Dedifferentiated amniotic fluid mesenchymal stem cell (primary cell): ENCODE results near the gene DMRT1.

Experiments
- DNase-seq: peaks from one replicate; pipeline ENCODE4 v3.0.0-alpha.2; 2016; ENCODE audit errors: extremely low spot score

Gene DMRT1

GRCh38 chr9:922171-922570, 80.7 kb downstream of the DMRT1 start:
- no peak for DNase-seq

GRCh38 chr9:922731-923130, 81.2 kb downstream of the DMRT1 start:
- no peak for DNase-seq

- no peak for DNase-seq
These were observed 85.5 kb downstream of the DMRT1 start for GRCh38 chr9:926976-927375.

- no peak for DNase-seq
These were observed 87.0 kb downstream of the DMRT1 start for GRCh38 chr9:928363-929042.

GRCh38 chr9:929719-930118, 88.2 kb downstream of the DMRT1 start:
- DNase-seq: no peak

GRCh38 chr9:933356-933755, 91.9 kb downstream of the DMRT1 start:
- DNase-seq: no peak

DNA sequence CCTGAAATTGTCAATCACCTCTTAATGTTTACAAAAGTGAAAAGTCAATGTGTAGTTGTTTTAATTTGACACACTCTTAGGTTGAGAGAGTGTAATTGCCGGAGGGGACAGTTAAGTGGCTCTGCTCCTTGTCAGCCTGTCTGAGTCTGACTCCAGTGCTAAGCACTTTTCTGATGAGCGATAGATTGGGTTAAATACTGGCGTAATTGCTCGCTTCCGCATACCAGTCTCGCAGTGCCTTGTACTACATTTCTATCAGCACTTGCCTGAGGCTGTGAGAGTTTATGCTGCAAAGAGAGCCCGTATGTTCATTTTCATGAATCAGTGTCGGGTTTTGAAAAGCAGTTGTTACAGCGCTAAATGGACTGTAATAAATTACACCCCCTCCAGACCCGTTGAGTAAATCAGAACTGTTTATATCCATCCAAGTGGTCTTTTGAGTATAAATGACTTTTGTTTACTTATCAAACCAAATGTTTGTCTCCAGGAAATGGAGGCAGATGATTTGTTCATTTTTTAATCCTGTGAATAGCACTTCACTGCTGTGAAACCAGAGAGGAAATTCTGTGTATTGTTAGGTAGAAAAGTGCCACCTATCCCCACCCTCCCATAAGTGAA, 94.0 kb downstream of the DMRT1 start:
- peak; percentile 30 for DNase-seq

- DNase-seq: no peak
These were observed 101.5 kb downstream of the DMRT1 start for GRCh38 chr9:942805-943580.

GRCh38 chr9:947985-948384, 106.5 kb downstream of the DMRT1 start:
- no peak for DNase-seq

DNA sequence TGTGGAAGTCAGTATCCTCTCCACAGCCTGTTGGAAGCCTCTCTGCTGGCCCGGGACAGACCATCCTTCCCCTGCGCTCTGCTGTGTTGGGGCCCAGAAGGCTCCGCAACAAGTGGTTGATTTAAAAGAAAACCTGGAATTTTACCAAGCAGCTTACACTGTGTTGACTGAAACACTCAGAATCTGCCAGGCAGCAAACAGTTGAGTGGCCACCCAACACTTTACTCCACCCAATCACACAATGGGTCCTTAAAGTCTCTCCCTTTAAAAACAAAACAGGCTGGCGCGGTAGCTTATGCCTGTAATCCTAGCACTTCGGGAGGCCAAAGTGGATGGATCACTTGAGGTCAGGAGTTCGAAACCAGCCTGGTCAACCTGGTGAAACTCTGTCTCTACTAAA, 107.0 kb downstream of the DMRT1 start:
- no peak for DNase-seq

DNA sequence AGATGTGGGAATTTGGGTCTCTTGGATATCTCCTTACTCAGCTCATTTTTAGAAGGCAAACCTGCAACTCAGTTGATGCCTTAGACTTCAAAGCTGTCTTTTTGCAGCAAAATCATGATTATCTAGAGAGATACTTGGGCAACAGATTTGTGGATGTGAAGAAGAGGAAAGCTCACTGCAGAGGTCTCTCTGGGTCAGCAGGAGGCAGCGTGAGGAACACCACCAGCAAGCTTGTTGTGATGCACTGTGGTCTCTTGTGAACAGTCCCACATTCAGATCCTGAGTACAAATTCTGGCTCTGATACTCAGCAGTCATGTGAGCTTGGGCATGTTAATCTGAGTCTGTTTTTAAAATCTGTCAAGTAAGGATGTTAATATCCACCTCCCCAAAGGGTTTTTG, 108.6 kb downstream of the DMRT1 start:
- no peak for DNase-seq

- no peak for DNase-seq
These were observed 111.0 kb downstream of the DMRT1 start for GRCh38 chr9:952546-952945.

DNA sequence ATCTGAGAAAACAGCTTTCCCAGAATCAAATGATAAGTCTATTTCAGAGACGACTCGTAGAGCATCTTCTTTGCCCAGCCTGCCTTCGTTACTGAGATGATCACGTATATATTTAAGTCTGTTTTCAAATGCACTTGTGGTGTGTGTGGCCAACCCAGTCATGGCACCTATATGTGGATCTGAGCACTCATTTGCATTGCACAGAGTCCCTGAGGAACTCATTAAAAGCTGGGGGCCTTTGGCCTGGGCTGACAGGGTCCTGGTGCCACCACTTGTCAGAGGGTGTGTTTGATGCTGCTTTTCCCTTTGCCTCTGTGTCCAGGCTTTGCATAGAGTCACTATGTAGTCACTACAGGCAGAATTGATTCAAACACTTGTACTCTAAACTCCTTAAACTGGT, 117.6 kb downstream of the DMRT1 start:
- DNase-seq: no peak

GRCh38 chr9:959914-960313, 118.4 kb downstream of the DMRT1 start:
- DNase-seq: no peak

DNA sequence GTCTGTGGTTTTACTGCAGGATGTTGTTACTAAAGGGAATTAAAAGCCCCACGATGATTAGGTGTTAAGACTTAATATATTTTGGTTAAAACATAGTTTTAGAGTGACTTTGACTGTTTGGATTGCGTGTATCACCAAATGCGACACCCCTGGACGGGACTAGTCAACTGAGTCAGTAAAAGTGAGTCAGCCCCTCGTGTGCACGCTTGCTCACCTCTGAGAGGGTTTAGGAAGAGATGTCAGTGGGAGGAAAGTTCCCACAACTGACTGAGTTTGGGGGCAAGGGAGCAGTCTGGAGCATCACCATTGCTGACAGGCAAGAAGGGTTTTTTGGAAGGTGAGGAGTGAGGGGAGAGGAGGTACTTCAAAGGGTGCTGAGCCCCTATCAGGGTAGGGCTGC, 120.5 kb downstream of the DMRT1 start:
- no peak for DNase-seq

GRCh38 chr9:965497-965896, 124.0 kb downstream of the DMRT1 start:
- DNase-seq: no peak

GRCh38 chr9:966870-967269, 125.4 kb downstream of the DMRT1 start:
- no peak for DNase-seq

DNA sequence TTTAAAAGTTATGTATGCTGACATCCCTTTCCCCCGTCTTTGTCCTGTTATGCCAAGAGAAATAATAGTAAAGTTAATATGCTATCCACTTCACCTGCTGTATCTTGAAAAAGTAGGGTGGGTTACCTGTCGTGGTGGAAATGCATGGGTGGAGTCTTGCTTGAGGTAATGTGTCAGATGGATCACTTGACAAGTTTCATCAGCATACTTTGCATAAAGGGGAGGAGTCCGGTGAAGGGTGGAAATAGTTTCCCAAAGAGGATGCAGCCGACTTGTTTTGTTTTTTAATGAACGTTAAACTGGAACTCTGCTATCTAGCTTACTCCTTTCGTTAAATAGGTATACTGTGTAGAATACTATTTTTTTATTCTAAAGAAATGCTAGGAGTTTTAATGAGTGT, 125.9 kb downstream of the DMRT1 start:
- DNase-seq: no peak

GRCh38 chr9:967903-968641, 126.6 kb downstream of the DMRT1 start:
- DNase-seq: no peak

GRCh38 chr9:969310-970150, 128.0 kb downstream of the DMRT1 start:
- no peak for DNase-seq
